ENCODE data around the gene AGXT.

AGXT gene

DNA sequence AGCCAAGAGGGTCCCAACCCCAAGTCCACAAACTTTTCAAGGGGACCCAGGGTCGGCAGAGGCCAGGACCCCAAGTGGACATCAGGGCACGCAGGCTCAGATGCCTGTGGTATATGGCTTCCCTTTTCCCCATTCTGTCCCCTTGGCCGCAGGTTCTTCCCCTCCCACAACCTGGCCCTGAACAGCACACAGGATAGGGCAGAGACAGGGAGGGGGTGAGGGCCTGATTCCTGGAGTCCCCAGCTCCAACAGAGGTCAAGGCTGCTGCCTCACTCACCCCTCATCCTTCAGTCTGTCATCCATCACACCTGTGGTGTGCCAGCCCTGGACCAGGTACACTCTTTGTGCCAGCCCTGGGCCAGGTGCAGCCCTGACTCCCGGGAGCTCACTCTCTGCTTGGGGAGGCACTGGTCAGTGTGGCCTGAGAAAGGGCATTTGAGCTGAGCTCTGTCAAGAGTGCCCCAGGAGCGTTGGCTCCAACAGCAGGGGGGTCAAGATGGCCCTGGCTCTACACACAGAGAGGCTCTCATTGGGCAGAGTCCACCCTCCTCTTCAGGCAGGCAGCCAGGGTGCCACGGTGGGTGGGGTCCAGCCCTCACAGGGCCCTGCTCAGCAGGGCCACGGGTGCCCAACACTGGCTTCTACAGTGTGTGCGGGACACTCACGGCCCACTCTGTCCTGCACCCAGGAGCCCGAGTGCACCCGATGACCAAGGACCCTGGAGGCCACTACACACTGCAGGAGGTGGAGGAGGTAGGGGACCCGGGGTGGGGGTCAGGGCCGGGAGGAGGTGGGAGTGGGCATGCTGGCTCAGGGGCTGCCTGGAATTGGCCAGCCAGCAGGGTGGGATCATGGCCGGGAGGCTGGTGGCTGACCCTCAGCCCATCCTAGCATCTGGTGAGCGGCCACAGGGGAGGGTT is 1.6 kb downstream of the AGXT start:
- DNase-seq = no peak

DNA sequence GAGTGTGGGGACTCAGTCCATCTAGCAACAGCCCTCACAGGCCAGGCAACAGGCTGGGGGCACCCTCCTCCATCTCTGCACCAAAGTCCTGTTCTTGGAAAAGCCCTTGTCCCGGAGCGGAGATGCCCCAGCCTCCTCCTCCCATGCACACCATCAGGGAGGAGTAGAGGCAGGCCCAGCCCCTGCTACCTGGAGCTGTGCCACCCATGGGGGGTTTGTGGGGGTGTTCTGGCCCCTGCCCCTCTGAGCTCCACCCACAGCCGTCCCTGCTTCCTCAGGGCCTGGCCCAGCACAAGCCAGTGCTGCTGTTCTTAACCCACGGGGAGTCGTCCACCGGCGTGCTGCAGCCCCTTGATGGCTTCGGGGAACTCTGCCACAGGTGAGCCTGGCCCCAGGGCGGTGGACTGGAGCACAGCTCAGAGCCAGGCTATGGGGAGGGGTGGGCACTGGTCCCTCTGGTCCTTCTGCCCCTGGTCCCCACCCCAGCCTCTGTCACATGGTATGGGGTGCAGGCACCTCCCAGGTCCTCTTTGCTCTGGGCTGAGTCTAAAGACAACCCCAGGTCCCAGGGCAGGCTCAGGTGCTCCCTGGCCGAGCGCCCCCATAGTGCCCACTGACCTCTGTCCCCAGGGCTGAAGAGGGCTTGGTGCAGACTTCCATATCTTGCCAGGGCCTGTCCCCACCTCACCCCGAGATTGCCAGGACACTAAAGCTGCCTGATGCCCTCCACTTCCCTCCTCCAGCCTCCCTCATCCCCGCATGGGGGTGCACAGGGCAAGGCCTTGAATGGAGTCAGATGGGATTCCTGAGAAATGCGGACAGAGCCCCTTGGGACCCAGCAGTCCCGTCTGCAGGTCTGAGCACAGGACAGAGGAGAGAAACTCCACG is 2.7 kb downstream of the AGXT start:
- no peak for DNase-seq

DNA sequence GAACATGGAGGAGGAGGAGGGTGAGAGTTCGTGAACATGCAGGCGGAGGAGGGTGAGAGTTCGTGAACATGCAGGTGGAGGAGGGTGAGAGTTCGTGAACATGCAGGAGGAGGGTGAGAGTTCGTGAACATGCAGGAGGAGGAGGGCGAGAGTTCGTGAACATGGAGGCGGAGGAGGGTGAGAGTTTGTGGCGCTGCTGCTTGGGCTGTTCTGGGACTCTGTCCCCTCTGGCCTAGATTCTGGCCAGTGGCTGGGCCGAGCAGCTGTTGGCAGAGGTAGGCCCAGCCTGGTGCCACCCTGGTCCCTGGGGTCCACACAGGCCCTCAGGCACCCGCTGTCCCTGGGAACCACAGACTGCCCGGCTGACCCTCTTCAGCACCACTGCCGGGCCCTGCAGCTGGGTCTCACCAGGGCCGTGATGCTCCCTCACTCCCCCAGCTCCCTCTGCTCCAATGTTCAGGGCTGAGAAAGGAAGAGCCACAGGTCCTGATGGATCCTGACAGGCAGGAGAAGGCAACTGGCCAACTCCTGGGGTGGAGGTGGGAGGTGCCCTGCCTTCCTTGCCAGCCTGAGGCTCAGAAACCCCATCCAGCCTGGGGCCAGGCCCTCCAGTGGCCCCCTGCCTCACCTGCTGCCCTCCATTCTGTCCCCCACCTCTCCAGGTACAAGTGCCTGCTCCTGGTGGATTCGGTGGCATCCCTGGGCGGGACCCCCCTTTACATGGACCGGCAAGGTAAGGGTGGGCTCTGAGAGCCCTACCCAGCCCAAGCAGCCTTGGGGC is 3.9 kb downstream of the AGXT start:
- no peak for DNase-seq

- no peak for DNase-seq
Observed at GRCh38 chr2:240873098-240873788, 4.6 kb downstream of the AGXT start.

GRCh38 chr2:240873805-240874714 is 5.4 kb downstream of the AGXT start:
- no peak for DNase-seq

GRCh38 chr2:240874715-240875227 is 6.1 kb downstream of the AGXT start:
- DNase-seq = no peak

DNA sequence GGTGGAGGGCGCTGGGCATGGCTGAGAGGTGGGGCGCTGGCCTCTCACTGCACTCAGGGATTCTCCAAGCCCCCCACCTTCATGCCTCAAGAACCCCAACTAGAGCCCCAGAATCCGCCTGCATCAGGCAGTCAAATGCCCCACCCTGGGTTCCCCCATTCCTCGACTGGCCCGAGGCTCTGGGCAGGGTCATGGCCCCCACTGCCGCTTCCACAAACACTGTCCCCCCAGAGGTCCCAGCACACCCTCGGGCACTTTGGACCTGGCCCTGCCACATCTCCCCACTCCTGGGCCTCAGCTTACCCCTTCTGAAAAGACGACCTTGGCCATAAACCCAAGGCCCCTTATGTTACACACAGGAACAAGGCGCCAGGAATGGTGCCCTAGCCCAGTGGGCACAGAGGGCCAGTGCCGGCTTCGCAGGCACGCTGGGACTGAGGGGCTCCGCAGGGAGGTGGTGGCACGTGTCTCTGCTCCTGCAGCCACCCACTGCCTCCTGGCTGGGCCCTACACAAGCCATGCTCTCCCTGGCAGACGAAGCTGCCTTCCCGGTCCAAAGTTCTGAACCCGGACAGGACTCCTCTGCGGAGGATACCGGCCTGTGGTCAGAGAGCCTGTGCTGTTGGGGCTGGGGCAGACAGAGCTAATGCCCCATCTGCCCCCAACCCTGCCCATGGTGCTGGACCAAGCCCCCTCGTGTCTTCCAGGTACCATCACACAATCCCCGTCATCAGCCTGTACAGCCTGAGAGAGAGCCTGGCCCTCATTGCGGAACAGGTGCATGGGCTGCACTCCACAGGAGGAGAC is 6.8 kb downstream of the AGXT start:
- DNase-seq = no peak

GRCh38 chr2:240876035-240876474 is 7.4 kb downstream of the AGXT start:
- no peak for DNase-seq

GRCh38 chr2:240876475-240877251 is 8.0 kb downstream of the AGXT start:
- DNase-seq = no peak

GRCh38 chr2:240877460-240878340 is 9.1 kb downstream of the AGXT start:
- DNase-seq = no peak

- DNase-seq = no peak
Observed at GRCh38 chr2:240878341-240878936, 9.8 kb downstream of the AGXT start.

GRCh38 chr2:240879105-240879504 is 10.5 kb downstream of the AGXT start:
- DNase-seq = no peak

DNA sequence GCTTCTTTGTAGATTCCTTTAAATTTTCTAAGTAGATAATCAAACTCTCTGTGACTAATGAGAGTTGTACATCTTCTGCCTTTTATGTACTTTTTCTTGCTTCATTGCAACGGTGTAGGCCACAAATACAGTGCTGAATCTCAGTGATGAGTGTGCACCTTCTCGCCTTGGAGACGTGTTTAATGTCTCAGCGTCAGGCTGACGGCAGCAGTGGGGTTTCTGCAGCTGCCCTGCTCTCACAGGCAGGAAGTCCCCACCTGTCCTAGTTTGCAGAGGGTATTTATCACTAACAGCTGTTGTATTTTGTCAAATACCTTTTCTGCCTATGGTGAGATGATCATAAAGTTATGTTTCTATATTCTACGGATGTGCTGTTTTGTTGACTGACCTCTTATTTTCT is 13.3 kb downstream of the AGXT start:
- DNase-seq = no peak

DNA sequence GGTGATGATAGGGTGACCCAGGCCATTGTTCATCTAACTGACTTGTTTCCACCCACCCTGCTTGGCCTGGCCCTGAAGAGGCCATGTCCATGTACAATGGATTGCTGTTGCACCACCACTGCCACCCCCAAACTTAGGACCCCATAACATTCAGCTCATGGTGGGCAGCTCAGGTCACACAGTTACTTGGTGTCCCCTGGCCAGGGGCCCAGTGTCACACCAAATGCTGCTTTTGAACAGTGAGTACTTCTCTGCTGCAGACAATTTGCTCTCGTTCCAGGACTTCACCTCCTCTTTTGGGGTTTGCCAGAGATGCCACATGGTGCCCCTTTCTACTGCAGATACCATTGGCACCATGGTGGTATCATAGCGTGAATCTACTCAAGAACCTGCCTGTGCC is 15.6 kb downstream of the AGXT start:
- no peak for DNase-seq

GRCh38 chr2:240884745-240885144 is 16.1 kb downstream of the AGXT start:
- no peak for DNase-seq

DNA sequence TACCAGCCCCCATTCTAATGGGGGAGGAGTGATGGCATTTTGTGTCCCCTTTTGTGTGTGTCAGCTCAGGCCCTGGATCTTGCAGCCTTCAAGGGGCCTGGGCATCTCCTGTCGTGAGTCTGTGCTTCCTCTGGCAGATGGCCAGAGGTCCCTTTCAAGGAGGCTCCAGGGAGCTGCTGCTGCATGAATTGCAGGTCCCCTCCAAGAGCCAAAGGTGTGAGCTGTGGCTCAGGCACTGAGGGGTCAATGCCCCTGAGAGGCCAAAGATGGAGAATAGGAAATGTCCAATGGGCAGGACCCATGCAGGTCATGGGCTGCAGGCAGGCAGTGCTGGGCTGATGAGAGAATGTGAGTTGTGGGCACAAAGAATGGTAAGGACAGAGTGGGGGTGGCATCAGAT is 16.9 kb downstream of the AGXT start:
- DNase-seq = no peak

DNA sequence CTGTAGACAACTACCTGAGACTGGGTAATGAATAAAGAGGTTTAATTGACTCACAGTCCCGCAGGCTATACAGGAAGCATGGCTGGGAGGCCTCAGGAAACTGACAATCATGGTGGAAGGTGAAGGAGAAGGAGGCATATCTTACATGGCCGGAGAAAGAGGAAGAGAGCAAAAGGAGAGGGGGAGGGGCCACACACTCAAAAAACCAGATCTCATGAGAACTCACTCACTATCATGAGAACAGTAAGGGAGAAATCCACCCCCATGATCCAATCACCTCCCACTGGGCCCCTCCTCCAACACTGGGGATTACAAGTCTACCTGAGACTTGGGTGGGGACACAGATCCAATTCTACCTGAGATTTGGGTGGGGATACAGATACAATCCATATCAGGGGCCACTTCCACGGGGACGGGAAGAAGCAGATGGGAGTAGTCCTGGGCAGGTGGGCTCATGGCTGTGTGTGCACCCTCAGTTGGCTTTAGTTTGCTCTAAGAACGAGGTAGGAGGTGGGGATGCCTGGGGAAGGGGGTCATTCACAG is 17.5 kb downstream of the AGXT start:
- no peak for DNase-seq
